Esophagus (tissue), 2 donors: ENCODE data around the gene KRT34. TPM values are rescaled to one million over a fixed set of nuclear protein-coding genes. Genes with fewer than 3 reads are reported as not detected.
A peak's percentile ranks its signal among the peaks of the same experiment; 100 is the strongest.

Experiments
- H3K27ac ChIP-seq, 2 donors: one replicate each; pipeline ENCODE4 v1.5.1; 2013; ENCODE audit warnings: low read depth in 2 of 2, mild to moderate bottlenecking in 2 of 2, inconsistent platforms in 1 of 2, low read length in 1 of 2, moderate library complexity in 1 of 2
- H3K27me3 ChIP-seq, 2 donors: one replicate each; pipeline ENCODE4 v1.6.1; 2013; ENCODE audit warnings: low read length in 2 of 2, control low read depth in 1 of 2, mild to moderate bottlenecking in 1 of 2; ENCODE audit not compliant: insufficient read depth in 2 of 2, control insufficient read depth in 1 of 2
- H3K36me3 ChIP-seq, 2 donors: one replicate each; pipeline ENCODE4 v1.6.1; 2013; ENCODE audit warnings: low read length in 1 of 2; ENCODE audit not compliant: control insufficient read depth in 2 of 2, insufficient read depth in 2 of 2
- H3K4me1 ChIP-seq, 2 donors: one replicate each; pipeline ENCODE4 v1.6.1; 2013; ENCODE audit warnings: low read length in 1 of 2; ENCODE audit not compliant: control insufficient read depth in 2 of 2, insufficient read depth in 2 of 2
- H3K4me3 ChIP-seq, 2 donors: one replicate each; pipeline ENCODE4 v1.5.1; 2013; ENCODE audit warnings: low read length in 2 of 2, mild to moderate bottlenecking in 2 of 2, low read depth in 1 of 2, moderate library complexity in 1 of 2
- H3K9me3 ChIP-seq, 2 donors: one replicate each; pipeline ENCODE4 v1.6.1; 2013; ENCODE audit warnings: mild to moderate bottlenecking in 2 of 2, low read depth in 1 of 2, low read length in 1 of 2, moderate library complexity in 1 of 2; ENCODE audit not compliant: control insufficient read depth in 2 of 2, insufficient read depth in 1 of 2
- WGBS, 2 donors: extraction: QIAGEN DNeasy Blood & Tissue Kit; methylation state at CpG; one replicate each; pipeline ENCODE4 v1.1.7; 2013; 5-methylcytosine and 5-hydroxymethylcytosine counted together
- polyA plus RNA-seq, 2 donors: library from polyadenylated mRNA; stranded (reverse); fragments of 200-250 nt; gene quantifications; one replicate each; pipeline ENCODE4 v1.2.3, GENCODE V29; 2013
- donor health status: healthy with polysubstance abuse.
- donor health status: Bipolar disorder and iron deficiency.

The KRT34 gene
- polyA plus RNA-seq, 2 donors = 0.19 to 0.20 TPM

DNA sequence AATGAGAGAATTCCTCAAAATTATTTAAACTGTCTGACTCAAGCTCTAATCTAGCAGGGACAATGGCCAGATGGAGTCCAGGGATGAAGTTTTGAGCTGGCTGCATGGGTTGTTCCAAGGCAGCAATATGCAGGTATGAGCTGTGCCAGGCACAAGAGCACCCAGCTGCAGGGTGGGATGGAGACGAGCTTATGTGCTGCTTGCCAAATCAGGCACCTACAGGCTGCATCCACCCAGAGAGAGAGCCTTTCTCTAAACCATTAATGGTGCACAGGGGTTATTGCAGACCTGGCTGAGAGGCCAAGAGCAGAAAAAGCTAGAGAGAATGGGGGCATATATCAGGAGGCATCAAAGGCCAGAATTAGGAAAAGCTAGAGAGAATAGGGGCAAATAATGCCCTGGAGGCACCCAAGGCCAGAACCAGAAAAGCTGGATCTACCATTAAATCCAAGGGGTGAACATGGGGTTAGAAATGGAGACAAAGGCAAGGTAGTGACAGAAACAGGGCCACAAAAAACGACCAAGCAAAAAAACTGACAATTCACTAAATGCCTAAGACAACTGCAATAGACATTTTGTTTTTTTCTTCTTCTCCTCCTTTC, 42.4 kb downstream of the KRT34 start:
- H3K4me1 ChIP-seq = peaks cover 8 to 26% of the 10 kb centered on the region in 2 donors
- H3K27ac ChIP-seq = peak overlapping the region; percentile 76 to 81

DNA sequence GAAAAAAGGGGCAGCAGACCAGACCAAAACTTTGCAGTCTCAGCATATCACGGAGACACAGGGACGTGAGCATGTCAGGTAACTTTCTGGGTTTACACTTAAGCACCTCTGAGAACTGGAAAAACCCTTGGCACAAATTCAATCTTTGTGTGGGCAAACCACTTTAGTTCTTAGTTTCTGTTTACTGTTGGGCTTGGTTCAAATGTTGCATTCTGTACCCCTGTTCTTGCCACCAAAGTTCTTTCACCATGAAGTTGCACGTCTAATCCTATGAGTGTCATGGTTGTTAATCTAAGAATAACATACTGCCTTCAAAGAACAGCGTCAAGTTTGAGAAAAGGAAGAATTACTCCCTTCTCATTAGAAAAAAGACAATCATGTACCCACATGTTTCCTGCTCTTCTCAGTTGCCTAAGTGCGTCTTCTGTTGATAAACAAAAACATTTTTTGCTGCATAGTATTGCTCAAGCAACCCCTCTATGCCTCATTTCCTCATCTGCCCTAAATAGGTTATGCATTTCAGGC, 43.1 kb downstream of the KRT34 start:
- H3K27me3 ChIP-seq = no peaks in the 10 kb centered on the region
- 19 to 30% methylated on average over 5 of the region's 5 CpGs for WGBS, 2 donors
- peak overlapping the region; percentile 76 to 83 for H3K27ac ChIP-seq

More for the DNA sequence above, 42.4 kb downstream of the KRT34 start:
- Histone ChIP-seq H3K27me3 (no peaks in the 10 kb centered on the region), H3K36me3 (no peaks in the 10 kb centered on the region), H3K4me3 (no peak overlapping the region), H3K9me3 (no peaks in the 10 kb centered on the region)
- 30 to 43% methylated on average over 2 of the region's 2 CpGs for WGBS, 2 donors

GRCh38 chr17:41335747-41336146, 46.4 kb downstream of the KRT34 start:
- H3K4me3 ChIP-seq = no peak overlapping the region
- WGBS, 2 donors = 82 to 94% methylated on average over 1 of the region's 1 CpG
- H3K27ac ChIP-seq = no peak overlapping the region
- H3K27me3 ChIP-seq = no peaks in the 10 kb centered on the region
- H3K9me3 ChIP-seq = no peaks in the 10 kb centered on the region
- no peaks in the 10 kb centered on the region for H3K36me3 ChIP-seq
- H3K4me1 ChIP-seq = peaks cover 8 to 23% of the 10 kb centered on the region in 2 donors

More for the DNA sequence above, 43.1 kb downstream of the KRT34 start:
- Histone ChIP-seq H3K4me1 (peaks cover 10 to 30% of the 10 kb centered on the region in 2 donors), H3K9me3 (no peaks in the 10 kb centered on the region), H3K4me3 (no peak overlapping the region), H3K36me3 (no peaks in the 10 kb centered on the region)

- Histone ChIP-seq H3K27me3 (no peaks in the 10 kb centered on the region), H3K27ac (peak overlapping the region in 1 of 2 donors; percentile 37), H3K4me3 (no peak overlapping the region), H3K36me3 (no peaks in the 10 kb centered on the region), H3K4me1 (peaks cover 8 to 19% of the 10 kb centered on the region in 2 donors), H3K9me3 (no peaks in the 10 kb centered on the region)
- WGBS, 2 donors = 62 to 70% methylated on average over 6 of the region's 6 CpGs
Observed at GRCh38 chr17:41334385-41335305, 47.5 kb downstream of the KRT34 start.

DNA sequence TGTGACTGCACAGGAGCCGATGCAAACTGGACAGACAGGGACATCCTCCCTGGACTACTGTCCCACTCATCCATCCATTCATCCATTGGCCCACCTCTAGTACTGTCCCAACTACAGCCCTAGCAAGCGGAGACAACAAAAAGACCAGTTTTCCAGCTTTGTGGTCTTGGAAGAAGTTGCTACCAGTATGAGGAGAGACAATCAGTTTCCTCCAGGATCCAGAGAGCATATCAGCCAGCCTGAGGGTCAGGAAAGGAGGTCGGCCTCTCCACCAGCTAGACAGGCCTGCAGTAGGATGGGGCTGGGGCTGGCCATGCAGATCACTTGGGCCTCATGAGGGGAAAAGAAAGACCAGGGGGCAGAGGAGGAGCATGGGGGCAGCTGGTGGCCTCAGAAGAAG, 48.3 kb downstream of the KRT34 start:
- WGBS, 2 donors = 98% methylated on average over 3 of the region's 3 CpGs
- H3K4me1 ChIP-seq = peaks cover 8 to 22% of the 10 kb centered on the region in 2 donors
- no peaks in the 10 kb centered on the region for H3K36me3 ChIP-seq
- H3K9me3 ChIP-seq = no peaks in the 10 kb centered on the region
- H3K27ac ChIP-seq = no peak overlapping the region
- no peaks in the 10 kb centered on the region for H3K27me3 ChIP-seq
- no peak overlapping the region for H3K4me3 ChIP-seq

DNA sequence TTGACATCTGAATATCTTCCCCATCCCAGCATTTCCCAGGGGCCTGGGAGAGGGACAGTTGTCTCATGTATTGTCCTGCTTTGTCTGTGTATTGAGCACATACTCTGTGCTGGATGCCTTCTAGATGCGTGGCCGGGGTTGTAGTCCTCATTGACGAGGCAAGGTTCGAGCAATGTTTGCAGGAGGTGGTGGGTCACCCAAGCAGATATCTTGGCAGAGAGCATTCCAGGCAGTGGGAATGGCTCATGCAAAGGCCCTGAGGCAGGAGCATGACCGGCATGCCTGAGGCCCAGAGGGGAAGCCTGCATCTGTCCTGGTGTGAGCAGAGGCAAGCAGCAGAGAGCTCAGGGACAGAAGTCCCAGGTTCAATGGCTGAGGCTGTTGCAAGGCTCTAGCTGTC, 49.0 kb downstream of the KRT34 start:
- no peaks in the 10 kb centered on the region for H3K9me3 ChIP-seq
- WGBS, 2 donors = 94 to 95% methylated on average over 5 of the region's 5 CpGs
- H3K27ac ChIP-seq = no peak overlapping the region
- peaks cover 8 to 22% of the 10 kb centered on the region in 2 donors for H3K4me1 ChIP-seq
- no peak overlapping the region for H3K4me3 ChIP-seq
- no peaks in the 10 kb centered on the region for H3K36me3 ChIP-seq
- no peaks in the 10 kb centered on the region for H3K27me3 ChIP-seq

- Histone ChIP-seq H3K4me1 (peaks cover 8 to 22% of the 10 kb centered on the region in 2 donors), H3K4me3 (no peak overlapping the region), H3K27me3 (no peaks in the 10 kb centered on the region), H3K27ac (no peak overlapping the region), H3K9me3 (no peaks in the 10 kb centered on the region), H3K36me3 (no peaks in the 10 kb centered on the region)
- WGBS, 2 donors = 80 to 88% methylated on average over 2 of the region's 2 CpGs
Observed at GRCh38 chr17:41332239-41332638, 49.9 kb downstream of the KRT34 start.

GRCh38 chr17:41331606-41332005, 50.5 kb downstream of the KRT34 start:
- Histone ChIP-seq H3K4me3 (no peak overlapping the region), H3K27ac (no peak overlapping the region), H3K36me3 (no peaks in the 10 kb centered on the region), H3K9me3 (no peaks in the 10 kb centered on the region), H3K27me3 (no peaks in the 10 kb centered on the region), H3K4me1 (peaks cover 8 to 22% of the 10 kb centered on the region in 2 donors)
- 79 to 85% methylated on average over 7 of the region's 7 CpGs for WGBS, 2 donors

DNA sequence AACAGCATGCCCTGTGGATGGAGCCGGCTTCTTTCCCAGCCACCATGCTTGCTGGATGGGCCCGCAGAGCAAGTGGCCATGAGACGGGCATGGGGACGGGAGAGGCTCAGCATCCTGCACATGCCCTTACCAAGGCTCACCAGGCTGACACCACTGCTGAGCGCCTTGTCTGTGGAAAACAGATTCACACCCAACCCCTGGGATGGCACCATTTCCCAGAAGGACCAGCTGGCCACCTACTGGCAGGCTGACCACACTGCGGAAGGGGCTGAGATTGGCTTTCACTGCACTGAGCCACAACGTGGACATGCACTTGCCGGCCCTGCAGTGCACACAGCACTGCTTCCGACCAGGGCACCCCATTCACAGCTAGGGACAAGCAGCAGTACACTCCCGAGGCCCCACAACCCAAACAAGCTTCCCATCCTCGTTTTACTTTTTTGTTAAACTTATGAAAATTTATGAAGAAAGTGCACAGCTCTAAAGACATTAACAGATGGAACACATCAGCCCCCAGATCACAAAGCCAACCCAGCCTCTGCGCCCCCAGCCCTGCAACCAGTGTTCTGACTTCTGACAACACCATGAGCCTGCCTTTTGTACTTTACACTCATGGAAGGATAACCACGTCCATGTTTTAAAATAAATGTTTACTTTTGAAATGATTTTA, 52.7 kb downstream of the KRT34 start:
- no peaks in the 10 kb centered on the region for H3K27me3 ChIP-seq
- no peaks in the 10 kb centered on the region for H3K9me3 ChIP-seq
- 63 to 66% methylated on average over 12 to 13 of the region's 13 CpGs for WGBS, 2 donors
- H3K27ac ChIP-seq = no peak overlapping the region
- H3K36me3 ChIP-seq = no peaks in the 10 kb centered on the region
- no peak overlapping the region for H3K4me3 ChIP-seq
- peaks cover 2 to 8% of the 10 kb centered on the region in 2 donors for H3K4me1 ChIP-seq
